ENCODE measurements around the gene NXPE4.
"Not testable (repeated sequence)": the region's sequence is repeated elsewhere in the genome, so short reads cannot be mapped to it uniquely, and the experiment has no call there.

NXPE4 gene

GRCh38 chr11:114610984-114611944 lies 15.7 kb upstream of the NXPE4 start:
- Histone ChIP-seq H3K27me3 (replicated peaks; ENCODE audit: insufficient read depth, low read length) (no peaks in the 10 kb centered on the region), H3K4me2 (ENCODE audit: low read depth, low read length) (no peak overlapping the region), H3K4me1 (ENCODE audit: low read length) (no peaks in the 10 kb centered on the region), H3K4me3 (ENCODE audit: low read length) (no peak overlapping the region), H2AFZ (ENCODE audit: low read length) (no peak overlapping the region), H3K9ac (ENCODE audit: low read length) (no peak overlapping the region), H3K79me2 (ENCODE audit: low read length) (no peaks in the 10 kb centered on the region), H3K27ac (ENCODE audit: low read length) (no peak overlapping the region), H3K36me3 (replicated peaks; ENCODE audit: insufficient read depth, low read length) (no peaks in the 10 kb centered on the region), H4K20me1 (ENCODE audit: insufficient read depth, low read length) (no peaks in the 10 kb centered on the region), H3K9me2 (replicated peaks; ENCODE audit: insufficient read depth, low read length) (no peaks in the 10 kb centered on the region), H3K9me3 (replicated peaks; ENCODE audit: insufficient read depth, low read length) (no peaks in the 10 kb centered on the region), H3F3A (ENCODE audit: insufficient read depth, low read length) (no peaks in the 10 kb centered on the region)
- TF ChIP-seq, protein P1, sequence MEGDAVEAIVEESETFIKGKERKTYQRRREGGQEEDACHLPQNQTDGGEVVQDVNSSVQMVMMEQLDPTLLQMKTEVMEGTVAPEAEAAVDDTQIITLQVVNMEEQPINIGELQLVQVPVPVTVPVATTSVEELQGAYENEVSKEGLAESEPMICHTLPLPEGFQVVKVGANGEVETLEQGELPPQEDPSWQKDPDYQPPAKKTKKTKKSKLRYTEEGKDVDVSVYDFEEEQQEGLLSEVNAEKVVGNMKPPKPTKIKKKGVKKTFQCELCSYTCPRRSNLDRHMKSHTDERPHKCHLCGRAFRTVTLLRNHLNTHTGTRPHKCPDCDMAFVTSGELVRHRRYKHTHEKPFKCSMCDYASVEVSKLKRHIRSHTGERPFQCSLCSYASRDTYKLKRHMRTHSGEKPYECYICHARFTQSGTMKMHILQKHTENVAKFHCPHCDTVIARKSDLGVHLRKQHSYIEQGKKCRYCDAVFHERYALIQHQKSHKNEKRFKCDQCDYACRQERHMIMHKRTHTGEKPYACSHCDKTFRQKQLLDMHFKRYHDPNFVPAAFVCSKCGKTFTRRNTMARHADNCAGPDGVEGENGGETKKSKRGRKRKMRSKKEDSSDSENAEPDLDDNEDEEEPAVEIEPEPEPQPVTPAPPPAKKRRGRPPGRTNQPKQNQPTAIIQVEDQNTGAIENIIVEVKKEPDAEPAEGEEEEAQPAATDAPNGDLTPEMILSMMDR (IDR thresholded peaks at IDR 0.05; ENCODE audit: low read length), result no peak
- no peak for TF ChIP-seq EZH2 (optimal IDR thresholded peaks at IDR 0.05; ENCODE audit: low read depth, low read length)
- no peak for TF ChIP-seq EZH2phosphoT487 (IDR thresholded peaks at IDR 0.05; ENCODE audit: low read length)
- no peak for DNase-seq

- no peaks in the 10 kb centered on the region for H3K27me3 ChIP-seq (replicated peaks; ENCODE audit: insufficient read depth, low read length)
- H3K9me3 ChIP-seq (replicated peaks; ENCODE audit: insufficient read depth, low read length), result no peaks in the 10 kb centered on the region
- no peaks in the 10 kb centered on the region for H3K4me1 ChIP-seq (ENCODE audit: low read length)
- H3K36me3 ChIP-seq (replicated peaks; ENCODE audit: insufficient read depth, low read length), result no peaks in the 10 kb centered on the region
- no peaks in the 10 kb centered on the region for H3K9me2 ChIP-seq (replicated peaks; ENCODE audit: insufficient read depth, low read length)
- no peak for DNase-seq
- no peak overlapping the region for H3K4me2 ChIP-seq (ENCODE audit: low read depth, low read length)
- no peaks in the 10 kb centered on the region for H3F3A ChIP-seq (ENCODE audit: insufficient read depth, low read length)
- H4K20me1 ChIP-seq (ENCODE audit: insufficient read depth, low read length), result no peaks in the 10 kb centered on the region
- H3K9ac ChIP-seq (ENCODE audit: low read length), result no peak overlapping the region
- no peak overlapping the region for H2AFZ ChIP-seq (ENCODE audit: low read length)
- no peak overlapping the region for H3K4me3 ChIP-seq (ENCODE audit: low read length)
- no peak overlapping the region for H3K27ac ChIP-seq (ENCODE audit: low read length)
- TF ChIP-seq, protein P1 (IDR thresholded peaks at IDR 0.05; ENCODE audit: low read length), result no peak
- TF ChIP-seq EZH2 (optimal IDR thresholded peaks at IDR 0.05; ENCODE audit: low read depth, low read length) (no peak), EZH2phosphoT487 (IDR thresholded peaks at IDR 0.05; ENCODE audit: low read length) (no peak)
- no peaks in the 10 kb centered on the region for H3K79me2 ChIP-seq (ENCODE audit: low read length)
Observed at GRCh38 chr11:114610550-114610949, 15.0 kb upstream of the NXPE4 start.

DNA sequence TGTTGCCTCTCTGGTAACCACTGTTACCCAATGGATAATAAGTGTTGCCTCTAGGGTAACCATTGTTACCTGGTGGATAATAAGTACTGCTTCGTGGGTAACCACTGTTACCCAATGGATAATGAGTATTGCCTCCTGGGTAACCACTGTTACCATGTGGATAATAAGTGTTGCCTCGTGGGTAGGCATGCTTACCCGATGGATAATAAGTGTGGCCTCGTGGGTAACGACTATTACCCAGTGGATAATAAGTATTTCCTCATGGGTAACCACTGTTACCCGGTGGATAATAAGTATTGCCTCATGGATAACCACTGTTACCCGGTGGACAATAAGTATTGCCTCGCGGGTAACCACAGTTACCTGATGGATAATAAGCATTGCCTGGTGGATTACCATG lies 13.8 kb upstream of the NXPE4 start:
- Histone ChIP-seq H3K27ac (ENCODE audit: low read length) (no peak overlapping the region), H3K9me2 (replicated peaks; ENCODE audit: insufficient read depth, low read length) (no peaks in the 10 kb centered on the region), H3K9ac (ENCODE audit: low read length) (no peak overlapping the region), H4K20me1 (ENCODE audit: insufficient read depth, low read length) (no peaks in the 10 kb centered on the region), H3K4me2 (ENCODE audit: low read depth, low read length) (no peak overlapping the region), H3K79me2 (ENCODE audit: low read length) (no peaks in the 10 kb centered on the region), H3F3A (ENCODE audit: insufficient read depth, low read length) (no peaks in the 10 kb centered on the region), H3K9me3 (replicated peaks; ENCODE audit: insufficient read depth, low read length) (no peaks in the 10 kb centered on the region), H3K4me1 (ENCODE audit: low read length) (no peaks in the 10 kb centered on the region), H3K36me3 (replicated peaks; ENCODE audit: insufficient read depth, low read length) (no peaks in the 10 kb centered on the region), H2AFZ (ENCODE audit: low read length) (no peak overlapping the region), H3K4me3 (ENCODE audit: low read length) (no peak overlapping the region), H3K27me3 (replicated peaks; ENCODE audit: insufficient read depth, low read length) (no peaks in the 10 kb centered on the region)
- no peak for DNase-seq
- no peak for TF ChIP-seq EZH2 (optimal IDR thresholded peaks at IDR 0.05; ENCODE audit: low read depth, low read length)
- TF ChIP-seq EZH2phosphoT487 (IDR thresholded peaks at IDR 0.05; ENCODE audit: low read length), result no peak
- TF ChIP-seq, protein P1 (IDR thresholded peaks at IDR 0.05; ENCODE audit: low read length), result no peak

DNA sequence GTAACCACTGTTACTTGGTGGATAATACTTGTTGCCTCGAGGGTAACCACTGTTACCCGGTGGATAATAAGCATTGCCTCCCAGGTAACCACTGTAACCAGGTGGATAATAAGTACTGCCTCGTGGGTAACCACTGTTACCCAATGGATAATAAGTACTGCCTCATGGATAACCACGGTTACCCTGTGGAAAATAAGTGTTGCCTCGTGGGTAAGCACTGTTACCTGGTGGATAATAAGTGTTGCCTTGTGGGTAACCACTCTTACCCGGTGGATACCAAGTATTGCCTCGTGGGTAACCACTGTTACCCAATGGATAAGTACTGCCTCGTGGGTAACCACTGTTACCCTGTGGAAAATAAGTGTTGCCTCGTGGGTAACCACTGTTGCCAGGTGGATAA lies 13.0 kb upstream of the NXPE4 start:
- H3K4me3 ChIP-seq (ENCODE audit: low read length); H3K4me1 ChIP-seq (ENCODE audit: low read length); H3K4me2 ChIP-seq (ENCODE audit: low read depth, low read length); DNase-seq; H3K27me3 ChIP-seq (replicated peaks; ENCODE audit: insufficient read depth, low read length); H3K9ac ChIP-seq (ENCODE audit: low read length); H3K9me2 ChIP-seq (replicated peaks; ENCODE audit: insufficient read depth, low read length); H4K20me1 ChIP-seq (ENCODE audit: insufficient read depth, low read length); H3F3A ChIP-seq (ENCODE audit: insufficient read depth, low read length); H3K36me3 ChIP-seq (replicated peaks; ENCODE audit: insufficient read depth, low read length); H3K79me2 ChIP-seq (ENCODE audit: low read length); H3K27ac ChIP-seq (ENCODE audit: low read length); H2AFZ ChIP-seq (ENCODE audit: low read length); H3K9me3 ChIP-seq (replicated peaks; ENCODE audit: insufficient read depth, low read length): not testable (repeated sequence)
